CD4-positive, alpha-beta T cell (primary cell): ENCODE measurements around the gene NUDT4B. TPM values are rescaled to one million over a fixed set of nuclear protein-coding genes. Genes with fewer than 3 reads are reported as not detected.
A peak's percentile ranks its signal among the peaks of the same experiment; 100 is the strongest.
"Not testable (repeated sequence)": the region's sequence is repeated elsewhere in the genome, so short reads cannot be mapped to it uniquely, and the experiment has no call there.

ENCODE experiments used
- ATAC-seq: fragments of 200-7000 bp; cut with Tn5 transposase; one replicate; pipeline ENCODE4 v1.10.0; 2022; ENCODE audit warnings: mild to moderate bottlenecking; ENCODE audit not compliant: poor library complexity
- CTCF ChIA-PET: fragments of 350-600 bp; sonication (Branson Sonifier 250); formaldehyde crosslinking; loops from one replicate; lab custom pipeline; 2021; ENCODE audit warnings: antibody characterized with exemption, inconsistent platforms; lab: Charles Lee
- POLR2A ChIA-PET: fragments of 350-600 bp; sonication (Branson Sonifier 250); formaldehyde crosslinking; loops from one replicate; lab custom pipeline; 2021; ENCODE audit warnings: antibody characterized with exemption, inconsistent platforms; lab: Charles Lee
- DNase-seq, 14 experiments: peaks; one replicate each; pipeline ENCODE4 v3.0.0-alpha.2; 2013 to 2020; ENCODE audit warnings: mixed read lengths in 2 of 14
- H3K27ac ChIP-seq, 2 donors: one replicate each; pipeline versions ENCODE4 v1.5.1 to v1.7.0; 2013; ENCODE audit warnings: low read length in 2 of 2, low read depth in 1 of 2, mild to moderate bottlenecking in 1 of 2
- H3K27me3 ChIP-seq, 2 experiments: 1 replicate in 1 of 2; 2 replicates in 1 of 2; pipeline versions ENCODE4 v1.6.1 to v1.7.0; 2013; ENCODE audit warnings: low read length in 2 of 2, control low read depth in 1 of 2, mild to moderate bottlenecking in 1 of 2, moderate library complexity in 1 of 2; ENCODE audit not compliant: insufficient read depth in 2 of 2, control insufficient read depth in 1 of 2
- H3K36me3 ChIP-seq: one replicate; pipeline ENCODE4 v1.6.1; 2013; ENCODE audit warnings: low read length, control low read depth; ENCODE audit not compliant: insufficient read depth
- H3K4me1 ChIP-seq: one replicate; pipeline ENCODE4 v1.6.1; 2013; ENCODE audit warnings: low read length, control low read depth; ENCODE audit not compliant: insufficient read depth
- H3K4me3 ChIP-seq: one replicate; pipeline ENCODE4 v1.5.1; 2013; ENCODE audit warnings: mild to moderate bottlenecking, low read length, moderate library complexity
- H3K9me3 ChIP-seq, 2 experiments: 1 replicate in 1 of 2; 2 replicates in 1 of 2; pipeline versions ENCODE4 v1.6.1 to v1.7.0; 2013; ENCODE audit warnings: low read length in 2 of 2, mild to moderate bottlenecking in 2 of 2, control low read depth in 1 of 2, moderate library complexity in 1 of 2; ENCODE audit not compliant: control insufficient read depth in 1 of 2, insufficient read depth in 1 of 2
- H3K27ac Mint-ChIP-seq: one replicate; pipeline ENCODE4 v1.8.0; 2020; ENCODE audit warnings: mixed read lengths
- H3K27me3 Mint-ChIP-seq: one replicate; pipeline ENCODE4 v1.8.0; 2021; ENCODE audit warnings: mixed read lengths
- H3K36me3 Mint-ChIP-seq: one replicate; pipeline ENCODE4 v1.8.0; 2021; ENCODE audit warnings: low read depth, mixed read lengths
- H3K4me1 Mint-ChIP-seq: one replicate; pipeline ENCODE4 v1.8.0; 2021; ENCODE audit warnings: low read depth, mixed read lengths
- H3K4me3 Mint-ChIP-seq: one replicate; pipeline ENCODE4 v1.8.0; 2020; ENCODE audit warnings: mild to moderate bottlenecking, mixed read lengths
- H3K9me3 Mint-ChIP-seq: one replicate; pipeline ENCODE4 v1.8.0; 2020; ENCODE audit warnings: mixed read lengths
- intact Hi-C, 2 experiments: fragments of 100-400 bp; cut with DNase I in 1 of 2; cut with micrococcal nuclease in 1 of 2; formaldehyde crosslinking; loops; one replicate each; pipeline versions ENCODE4 v1.15.1 to v1.9.0; 2023 to 2025; cut with DNase I, micrococcal nuclease
- polyA plus RNA-seq, 2 donors: library from polyadenylated mRNA; unstranded; fragments of 120-200 nt; gene quantifications; one replicate each; pipeline ENCODE4 v1.2.1, GENCODE V29; 2013
- total RNA-seq, 174 experiments: library from RNA in 2 of 174; stranded (reverse) in 2 of 174; gene quantifications; one replicate each; pipeline ENCODE4 v1.2.3 and lab custom pipeline; 2021 to 2026

Gene NUDT4B
- total RNA-seq (under 1 TPM in 1 of 2 experiments, not detected in 1; 0.42 TPM), total RNA-seq (lab: John Stamatoyannopoulos, UW) (0 to 0.15 (median 0) reads per million in 172 experiments)
- 2.3 TPM for polyA plus RNA-seq (2013, experiment 1 of 2)
- polyA plus RNA-seq (2013, experiment 2 of 2), result 2.1 TPM

DNA sequence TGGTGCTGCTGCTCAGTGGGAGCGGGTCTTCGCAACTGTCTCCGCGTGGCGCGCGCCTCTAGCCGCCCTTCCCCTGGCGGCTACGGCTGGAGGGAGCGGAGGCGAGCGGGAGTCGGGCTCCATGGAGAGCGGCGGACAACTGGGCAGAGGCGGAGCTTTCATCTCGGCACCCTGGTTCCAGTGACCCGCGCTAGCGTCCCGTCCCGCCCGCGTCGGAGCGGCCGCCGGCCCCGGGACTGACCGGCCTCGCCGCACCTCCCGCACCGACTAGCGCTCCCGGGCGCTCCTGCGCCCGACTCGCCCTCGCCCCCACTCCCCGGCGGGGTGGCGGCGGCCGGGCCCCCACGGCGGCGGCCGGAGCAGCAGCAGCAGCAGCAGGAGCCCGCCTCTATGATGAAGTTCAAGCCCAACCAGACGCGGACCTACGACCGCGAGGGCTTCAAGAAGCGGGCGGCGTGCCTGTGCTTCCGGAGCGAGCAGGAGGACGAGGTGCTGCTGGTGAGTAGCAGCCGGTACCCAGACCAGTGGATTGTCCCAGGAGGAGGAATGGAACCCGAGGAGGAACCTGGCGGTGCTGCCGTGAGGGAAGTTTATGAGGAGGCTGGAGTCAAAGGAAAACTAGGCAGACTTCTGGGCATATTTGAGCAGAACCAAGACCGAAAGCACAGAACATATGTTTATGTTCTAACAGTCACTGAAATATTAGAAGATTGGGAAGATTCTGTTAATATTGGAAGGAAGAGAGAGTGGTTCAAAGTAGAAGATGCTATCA lies at the start of gene NUDT4B:
Gene NUDT4B (plus strand): TSS at position 212 of the 772 bp plus-strand sequence. CDS start 179 bp downstream, at position 391.
- H3K4me3 Mint-ChIP-seq, H3K36me3 Mint-ChIP-seq, POLR2A ChIA-PET, H3K4me1 Mint-ChIP-seq, H3K27ac Mint-ChIP-seq, H3K27me3 ChIP-seq, CTCF ChIA-PET, H3K9me3 Mint-ChIP-seq, H3K4me3 ChIP-seq, H3K27me3 Mint-ChIP-seq, DNase-seq, H3K36me3 ChIP-seq, H3K4me1 ChIP-seq, H3K27ac ChIP-seq, H3K9me3 ChIP-seq, intact Hi-C loops: not testable (repeated sequence)
- ATAC-seq, result peak; percentile 58

DNA sequence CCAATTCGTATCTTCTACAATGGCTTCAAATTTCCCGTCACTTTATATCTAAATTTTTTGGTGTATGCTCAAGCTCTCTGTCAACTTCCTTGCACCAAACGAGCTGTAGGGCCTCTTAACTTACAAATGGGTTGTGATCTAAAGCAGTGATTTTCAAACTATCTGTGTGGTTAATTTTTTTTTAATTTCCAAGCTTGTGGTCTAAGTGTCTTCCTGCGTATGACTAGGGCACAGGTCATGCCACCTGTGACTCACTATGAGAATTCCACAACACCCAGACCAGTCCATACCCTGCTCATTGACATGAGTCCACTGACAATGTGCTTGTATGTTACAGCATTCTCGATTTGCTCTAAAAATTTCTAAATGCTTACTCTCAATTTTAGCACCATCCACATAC lies 49.2 kb upstream of the NUDT4B start:
- H3K36me3 ChIP-seq, H3K9me3 Mint-ChIP-seq, CTCF ChIA-PET, H3K4me3 ChIP-seq, H3K36me3 Mint-ChIP-seq, intact Hi-C loops, POLR2A ChIA-PET, H3K27me3 Mint-ChIP-seq, DNase-seq, H3K27ac Mint-ChIP-seq, H3K9me3 ChIP-seq, H3K4me1 Mint-ChIP-seq, H3K4me1 ChIP-seq, H3K27me3 ChIP-seq, H3K27ac ChIP-seq, H3K4me3 Mint-ChIP-seq: not testable (repeated sequence)
- peak; percentile 73 for ATAC-seq

DNA sequence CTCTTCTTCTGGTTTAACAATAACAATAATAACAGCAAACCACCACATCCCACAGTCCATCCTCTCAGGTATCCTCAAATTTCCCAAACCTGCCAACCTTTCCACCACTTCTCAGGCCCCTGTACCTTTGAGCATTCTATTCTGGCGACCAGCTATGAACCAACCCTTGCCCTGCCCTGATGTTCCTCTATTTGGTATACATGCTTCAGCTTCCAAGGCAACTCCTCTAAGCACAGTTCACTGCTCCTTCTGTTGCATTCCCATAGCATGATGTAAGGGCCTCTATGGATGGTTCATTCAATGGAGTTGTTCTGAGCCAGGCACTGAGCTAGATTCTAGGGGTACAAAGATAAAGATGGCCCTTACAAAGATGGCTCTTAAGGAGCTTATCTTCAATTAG lies 46.3 kb upstream of the NUDT4B start:
- POLR2A ChIA-PET, H3K27ac ChIP-seq, H3K36me3 Mint-ChIP-seq, DNase-seq, ATAC-seq, H3K4me3 Mint-ChIP-seq, H3K4me3 ChIP-seq, H3K27me3 ChIP-seq, H3K36me3 ChIP-seq, H3K27me3 Mint-ChIP-seq, H3K27ac Mint-ChIP-seq, H3K9me3 ChIP-seq, intact Hi-C loops, H3K9me3 Mint-ChIP-seq, H3K4me1 Mint-ChIP-seq, CTCF ChIA-PET, H3K4me1 ChIP-seq: not testable (repeated sequence)

DNA sequence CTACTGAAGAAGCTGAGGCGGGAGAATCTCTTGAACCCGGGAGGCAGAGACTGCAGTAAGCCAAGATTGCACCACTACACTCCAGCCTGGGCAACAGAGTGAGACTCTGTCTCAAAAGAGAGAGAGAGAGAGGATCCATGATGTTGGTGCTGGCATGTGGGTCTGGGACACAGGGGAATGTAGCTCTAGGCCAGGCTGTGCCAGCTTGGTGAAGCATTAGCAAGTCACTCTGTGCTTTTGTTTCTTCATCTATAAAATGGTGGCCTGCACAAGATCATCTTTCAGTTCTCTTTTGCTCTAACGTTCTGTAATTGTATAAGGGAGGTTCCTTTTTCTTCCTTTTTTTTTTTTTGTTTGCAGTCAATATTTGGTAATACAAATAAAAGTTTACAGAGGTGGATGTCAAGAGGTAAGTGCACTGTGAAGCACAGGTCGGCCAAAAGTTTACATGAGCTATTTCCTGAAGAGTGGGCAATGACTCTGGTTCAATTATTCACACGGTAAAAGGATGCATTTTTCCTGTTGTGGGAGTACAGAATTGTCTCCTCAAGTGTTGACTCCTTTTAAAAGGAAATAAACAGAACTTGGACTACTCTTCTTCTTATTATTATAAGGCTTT lies 44.5 kb upstream of the NUDT4B start:
- H3K4me3 ChIP-seq, CTCF ChIA-PET, DNase-seq, H3K4me3 Mint-ChIP-seq, H3K9me3 ChIP-seq, H3K36me3 Mint-ChIP-seq, H3K27me3 Mint-ChIP-seq, H3K36me3 ChIP-seq, H3K27ac ChIP-seq, POLR2A ChIA-PET, intact Hi-C loops, H3K9me3 Mint-ChIP-seq, H3K4me1 Mint-ChIP-seq, H3K27me3 ChIP-seq, ATAC-seq, H3K27ac Mint-ChIP-seq, H3K4me1 ChIP-seq: not testable (repeated sequence)

DNA sequence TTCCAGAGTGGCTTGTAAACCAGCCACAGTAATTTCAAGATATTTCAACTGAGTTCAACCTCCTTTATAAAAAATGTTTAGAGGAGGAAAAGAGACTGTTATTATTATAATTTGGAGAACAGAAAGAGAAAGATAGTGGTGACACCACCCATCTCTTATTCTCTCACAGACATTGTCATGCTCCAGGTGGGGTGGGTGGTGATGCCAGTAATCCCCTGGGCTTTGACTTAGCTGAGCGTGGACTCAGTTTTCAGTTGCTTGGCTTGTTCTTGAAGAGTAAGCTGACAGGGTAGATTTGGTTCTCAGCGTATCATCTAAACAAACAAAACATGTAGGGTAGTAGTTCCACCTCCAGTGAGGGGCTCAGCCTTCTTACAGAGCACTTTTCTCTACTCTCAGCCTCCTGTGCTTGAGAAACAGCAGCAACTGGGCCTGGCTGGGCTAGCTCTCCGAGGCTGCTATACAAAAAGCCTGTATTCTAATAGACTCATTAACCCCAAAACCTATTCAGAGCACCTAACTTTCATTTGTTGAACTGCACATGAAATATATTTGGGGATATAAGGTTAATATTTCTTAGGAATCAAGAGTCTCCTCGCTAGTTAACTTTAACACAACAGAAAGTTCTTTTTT lies 43.1 kb upstream of the NUDT4B start:
- H3K4me1 ChIP-seq, H3K36me3 ChIP-seq, H3K4me1 Mint-ChIP-seq, H3K9me3 ChIP-seq, H3K4me3 Mint-ChIP-seq, H3K4me3 ChIP-seq, H3K36me3 Mint-ChIP-seq, intact Hi-C loops, H3K27me3 ChIP-seq, DNase-seq, H3K9me3 Mint-ChIP-seq, POLR2A ChIA-PET, H3K27ac Mint-ChIP-seq, H3K27ac ChIP-seq, ATAC-seq, CTCF ChIA-PET, H3K27me3 Mint-ChIP-seq: not testable (repeated sequence)

DNA sequence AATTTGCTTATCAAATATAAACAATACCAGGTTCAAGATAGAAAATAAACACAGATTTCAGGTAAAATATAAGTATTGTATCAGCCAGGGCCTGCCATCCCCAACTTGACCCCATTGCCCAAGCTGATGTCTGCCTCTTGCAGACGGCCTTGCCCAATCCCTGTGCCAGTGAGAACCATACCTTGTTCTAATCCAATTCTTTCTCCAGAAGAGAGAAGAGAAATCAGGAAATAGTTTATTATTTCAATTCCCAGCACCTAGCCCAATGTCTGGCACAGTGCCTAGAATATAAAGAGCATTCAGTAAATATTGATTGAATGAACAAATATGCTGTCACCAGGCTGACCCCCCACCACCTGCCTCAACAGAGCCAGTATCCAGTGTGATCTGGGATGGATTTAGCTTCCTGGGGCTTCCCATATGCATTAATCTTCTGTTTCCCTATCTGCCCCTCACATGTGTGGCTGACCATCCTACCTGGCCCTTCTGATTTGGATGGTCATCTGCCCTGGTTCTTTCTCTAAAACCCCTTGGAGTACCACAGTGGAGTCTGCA lies 39.7 kb upstream of the NUDT4B start:
- H3K9me3 Mint-ChIP-seq, H3K4me3 ChIP-seq, H3K36me3 ChIP-seq, CTCF ChIA-PET, H3K4me3 Mint-ChIP-seq, H3K36me3 Mint-ChIP-seq, H3K27me3 ChIP-seq, intact Hi-C loops, H3K4me1 Mint-ChIP-seq, H3K4me1 ChIP-seq, H3K27ac ChIP-seq, H3K27ac Mint-ChIP-seq, DNase-seq, H3K27me3 Mint-ChIP-seq, H3K9me3 ChIP-seq, ATAC-seq, POLR2A ChIA-PET: not testable (repeated sequence)
